Adrenal gland (tissue), 5 donors: ENCODE results near the gene FAM186B.

Experiments used
- CTCF ChIP-seq, 6 experiments: fragments of 450-650 bp in 4 of 6; fragments of 200-600 bp in 2 of 6; sonication (generic) in 1 of 6; IDR thresholded peaks; 1 replicate in 5 of 6; 2 replicates in 1 of 6; pipeline versions ENCODE4 v1.5.1 to v1.8.0; 2016 to 2021; ENCODE audit warnings: antibody characterized with exemption in 6 of 6, mild to moderate bottlenecking in 2 of 6, moderate library complexity in 1 of 6
- POLR2A ChIP-seq, 2 donors: fragments of 450-650 bp; IDR thresholded peaks; one replicate each; pipeline ENCODE4 v1.6.1; 2017; ENCODE audit warnings: antibody characterized with exemption in 2 of 2, mild to moderate bottlenecking in 2 of 2, moderate library complexity in 1 of 2
- donor health status: DM: no; HTN: no; CAD: no.

DNA sequence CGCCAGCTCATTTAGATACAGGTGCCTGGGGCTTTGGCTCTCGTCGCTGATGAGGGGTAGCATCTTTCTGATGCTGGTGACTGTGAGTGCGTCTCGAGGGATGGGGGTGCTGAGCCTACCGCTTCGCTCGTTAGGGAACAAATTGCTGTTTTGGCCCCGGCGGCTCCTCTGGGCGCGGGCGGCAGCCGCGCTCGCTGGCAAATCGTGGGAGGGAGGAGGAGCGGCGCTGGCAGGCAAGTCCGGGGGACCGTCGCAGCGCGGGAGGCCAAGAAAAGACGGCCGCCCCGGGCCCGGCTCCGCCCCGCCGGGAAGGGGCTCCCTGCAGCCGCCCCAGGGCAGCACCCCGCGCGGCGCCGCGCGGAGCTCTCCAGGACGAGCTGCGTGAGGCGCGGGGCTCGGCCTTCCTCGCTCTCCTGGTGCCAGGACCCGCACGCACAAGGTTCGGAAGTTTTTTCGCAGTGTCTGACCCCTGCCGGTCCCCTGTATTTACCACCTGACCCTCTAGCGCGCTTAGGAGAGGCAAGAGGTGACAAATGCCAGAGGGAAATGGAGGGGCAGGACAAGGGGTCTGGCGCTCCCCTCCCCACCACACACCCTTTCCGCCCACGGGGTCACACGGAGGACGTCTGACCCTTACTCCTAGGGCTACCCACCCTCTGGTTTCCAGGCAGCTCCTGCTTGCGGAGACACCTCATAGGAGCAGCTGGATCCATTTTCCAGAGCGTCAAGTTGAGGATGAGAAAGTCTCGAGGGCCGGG is 67.5 kb downstream of the FAM186B start:
- TF ChIP-seq CTCF (IDR thresholded peaks at IDR 0.05) (no peak), POLR2A (IDR thresholded peaks at IDR 0.05) (no peak)
